Left renal cortex interstitium (tissue), 4 donors: ENCODE results near the gene ANKRD11. TPM values are rescaled to one million over a fixed set of nuclear protein-coding genes. Genes with fewer than 3 reads are reported as not detected.
"Not testable (repeated sequence)": the region's sequence is repeated elsewhere in the genome, so short reads cannot be mapped to it uniquely, and the experiment has no call there.

Source experiments
- DNase-seq, 4 donors: peaks; one replicate each; pipeline ENCODE4 v3.0.0-alpha.2; 2013; ENCODE audit warnings: low read depth in 4 of 4, low spot score in 2 of 4, missing footprints in 1 of 4
- polyA plus RNA-seq, 4 donors: library from polyadenylated mRNA; unstranded; fragments of 120-200 nt; gene quantifications; one replicate each; pipeline ENCODE4 v1.2.1, GENCODE V29; 2013; ENCODE audit not compliant: insufficient read length in 4 of 4

ANKRD11 gene
- polyA plus RNA-seq, 4 donors = 80.8 to 129 (median 102) TPM

DNA sequence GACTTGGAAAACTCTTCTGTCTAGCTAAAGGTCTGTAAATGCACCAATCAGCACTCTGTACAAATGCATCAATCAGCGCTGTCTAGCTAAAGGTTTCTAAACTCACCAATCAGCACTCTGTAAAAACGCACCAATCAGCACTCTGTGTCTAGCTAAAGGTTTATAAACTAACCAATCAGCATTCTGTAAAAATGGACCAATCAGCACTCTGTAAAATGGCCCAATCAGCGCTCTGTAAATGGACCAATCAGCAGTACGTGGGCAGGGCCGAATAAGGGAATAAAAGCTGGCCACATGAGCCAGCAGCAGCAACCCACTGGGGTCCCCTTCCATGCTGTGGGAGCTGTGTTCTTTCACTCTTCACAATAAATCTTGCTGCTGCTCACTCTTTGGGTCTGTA lies 55.3 kb downstream of the ANKRD11 start:
- DNase-seq = not testable (repeated sequence)

DNA sequence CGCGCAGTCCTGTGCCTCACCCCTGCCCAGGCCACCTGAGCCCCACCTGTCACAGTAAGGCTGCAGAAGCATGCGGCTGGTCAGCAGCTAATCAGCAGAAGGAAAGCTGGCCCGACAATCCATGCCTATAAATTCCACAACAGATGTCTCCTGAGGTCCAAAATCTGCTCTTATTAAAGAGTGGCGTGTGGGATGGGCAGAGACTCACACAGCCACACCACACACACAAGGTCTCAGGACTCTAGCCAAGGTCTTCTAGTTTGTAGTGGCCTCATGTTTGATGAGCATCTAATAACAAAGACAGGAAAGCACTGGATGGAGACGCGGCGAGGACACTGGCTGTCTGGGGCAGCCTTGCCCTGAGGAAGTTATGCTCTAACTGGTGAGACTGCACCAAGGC lies 55.9 kb downstream of the ANKRD11 start:
- DNase-seq = no peak

DNA sequence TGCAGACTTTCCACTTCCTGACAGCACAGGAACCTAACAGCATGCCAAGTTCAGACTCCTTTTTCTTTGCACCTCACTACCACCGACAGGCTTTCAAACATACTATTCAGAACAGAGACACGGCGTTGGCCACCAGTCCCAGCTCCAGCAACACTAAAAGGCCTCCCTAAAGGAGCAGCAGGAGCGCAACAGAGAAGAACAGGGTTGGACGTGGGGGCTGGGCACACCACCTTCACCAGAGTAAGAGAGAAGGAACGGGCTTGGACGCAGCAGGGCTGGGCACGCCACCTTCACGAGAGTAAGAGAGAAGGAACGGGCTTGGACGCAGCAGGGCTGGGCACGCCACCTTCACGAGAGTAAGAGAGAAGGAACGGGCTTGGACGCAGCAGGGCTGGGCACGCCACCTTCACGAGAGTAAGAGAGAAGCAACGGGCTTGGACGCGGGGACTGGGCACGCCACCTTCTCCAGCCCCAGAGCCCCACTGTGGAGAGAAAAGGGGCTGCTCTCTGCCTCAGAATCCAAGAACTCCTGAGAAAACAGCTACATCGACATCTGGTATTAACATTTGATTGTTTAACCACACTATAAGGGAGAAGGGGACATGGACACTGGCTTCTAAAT lies 56.9 kb downstream of the ANKRD11 start:
- not testable (repeated sequence) for DNase-seq

DNA sequence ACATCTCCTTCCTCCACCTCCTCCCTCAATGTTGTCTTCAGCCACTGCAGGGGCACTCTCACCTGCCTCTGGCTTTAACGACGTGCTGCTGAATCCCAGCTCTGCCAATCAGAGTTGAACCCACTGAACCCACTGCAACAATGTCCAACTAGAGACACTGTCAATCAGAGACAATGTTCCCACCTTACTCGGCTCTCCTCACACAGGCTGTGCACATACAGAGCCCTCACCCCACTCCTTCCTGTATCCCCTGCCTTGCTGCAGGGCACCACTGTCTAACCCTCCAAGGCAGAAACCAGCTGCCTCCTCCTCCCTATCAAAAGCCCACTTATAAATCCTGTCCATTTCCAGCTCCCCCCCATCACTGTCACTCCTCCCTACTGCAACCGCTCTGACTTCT lies 58.7 kb downstream of the ANKRD11 start:
- no peak for DNase-seq

DNA sequence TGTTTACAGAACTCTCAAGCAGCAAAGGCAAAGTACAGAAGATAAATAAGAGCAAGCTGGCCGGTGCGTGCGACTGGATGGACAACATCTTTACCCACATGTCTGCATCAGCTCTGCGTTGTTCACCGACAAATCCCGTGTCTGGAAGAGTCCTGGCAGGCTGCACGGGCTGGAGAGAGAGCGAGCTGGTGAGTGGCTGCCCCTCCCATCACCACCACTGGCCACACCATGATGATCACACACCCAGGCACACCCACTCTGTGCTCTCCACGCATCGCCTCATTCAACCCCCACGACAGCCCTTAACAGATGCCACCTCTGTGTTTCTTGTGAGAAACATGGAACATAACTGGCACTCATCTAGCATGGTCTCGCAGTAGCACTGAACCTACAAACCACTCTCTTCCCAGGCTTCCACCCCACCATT lies 59.2 kb downstream of the ANKRD11 start:
- DNase-seq = no peak

DNA sequence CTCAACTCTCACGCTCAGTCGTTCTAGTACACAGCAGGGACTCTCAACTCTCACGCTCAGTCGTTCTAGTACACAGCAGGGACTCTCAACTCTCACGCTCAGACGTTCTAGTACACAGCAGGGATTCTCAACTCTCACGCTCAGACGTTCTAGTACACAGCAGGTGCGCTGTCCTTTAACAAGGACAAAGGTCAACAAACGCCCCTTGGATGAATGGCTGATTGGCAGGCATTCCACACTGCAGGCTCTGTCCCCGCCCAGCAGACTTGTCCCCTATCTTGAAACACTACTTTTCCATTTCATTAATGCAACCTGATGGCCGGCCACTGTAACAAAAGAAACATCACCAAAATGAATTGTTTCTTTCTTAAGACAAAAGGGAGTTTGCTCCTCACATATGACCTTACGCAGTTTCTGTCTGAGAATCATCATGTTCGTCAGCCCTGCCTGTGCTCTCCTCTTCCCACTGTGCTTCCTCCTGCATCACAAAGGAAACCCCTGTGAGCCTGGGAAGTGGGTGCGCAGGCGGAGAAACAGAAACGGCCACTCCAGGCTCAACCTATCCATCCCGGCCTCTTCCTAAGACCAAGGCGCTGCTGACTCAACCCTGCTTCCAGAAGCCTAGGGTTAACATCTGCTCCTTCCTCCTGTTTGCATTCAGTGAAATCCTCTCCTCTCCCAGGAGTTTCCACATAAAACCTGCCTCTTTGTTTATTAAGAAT lies 59.8 kb downstream of the ANKRD11 start:
- no peak for DNase-seq

DNA sequence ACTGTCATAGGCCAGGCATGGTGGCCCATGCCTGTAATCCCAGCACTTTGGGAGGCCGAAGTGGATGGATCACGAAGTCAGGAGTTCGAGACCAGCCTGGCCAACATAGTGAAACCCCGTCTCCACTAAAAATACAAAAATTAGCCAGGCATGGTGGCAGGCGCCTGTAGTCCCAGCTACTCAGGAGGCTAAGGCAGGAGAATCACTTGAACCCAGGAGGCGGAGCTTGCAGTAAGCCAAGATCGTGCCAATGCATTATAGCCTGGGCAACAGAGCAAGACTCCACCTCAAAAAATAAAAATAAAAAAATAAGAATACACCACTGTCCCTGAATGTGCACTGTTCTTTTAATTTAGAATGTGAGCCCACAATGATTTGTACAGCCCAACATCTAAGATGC lies 61.8 kb downstream of the ANKRD11 start:
- DNase-seq = not testable (repeated sequence)

DNA sequence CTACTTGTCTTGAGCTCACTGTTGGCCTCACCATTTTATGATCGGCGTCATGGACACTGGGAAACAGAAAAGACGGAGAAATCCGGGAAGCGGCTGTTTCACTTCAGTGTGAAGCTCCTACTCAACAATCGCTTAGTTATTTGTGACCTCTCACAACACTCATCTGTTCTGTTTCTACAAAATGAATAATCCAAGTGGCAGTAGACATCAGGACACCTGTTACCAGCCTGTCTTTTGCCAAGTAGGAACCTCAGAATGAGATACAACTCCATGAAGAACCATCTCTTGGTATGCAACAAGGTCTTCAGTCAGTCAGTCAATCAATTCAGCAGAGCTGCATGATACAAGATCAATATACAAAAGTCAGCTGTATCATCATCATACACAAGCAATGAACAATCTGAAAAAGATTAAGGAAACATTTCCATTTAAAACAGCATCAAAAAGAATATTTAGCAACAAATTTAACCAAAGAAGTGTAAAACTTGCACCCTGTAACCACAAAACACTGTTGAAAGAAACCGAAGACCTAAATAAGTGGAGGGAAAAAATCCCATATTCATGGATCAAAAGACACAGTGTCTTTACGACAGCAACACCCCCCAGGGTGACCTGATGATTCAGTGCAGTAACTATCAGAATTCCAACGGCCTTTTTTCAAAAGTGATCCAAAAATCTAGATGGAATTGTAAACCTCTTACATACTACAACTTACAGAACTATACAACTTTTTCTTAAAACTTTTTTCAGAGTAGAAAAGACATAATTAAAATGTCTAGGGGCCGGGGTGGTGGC lies 63.4 kb downstream of the ANKRD11 start:
- no peak for DNase-seq

DNA sequence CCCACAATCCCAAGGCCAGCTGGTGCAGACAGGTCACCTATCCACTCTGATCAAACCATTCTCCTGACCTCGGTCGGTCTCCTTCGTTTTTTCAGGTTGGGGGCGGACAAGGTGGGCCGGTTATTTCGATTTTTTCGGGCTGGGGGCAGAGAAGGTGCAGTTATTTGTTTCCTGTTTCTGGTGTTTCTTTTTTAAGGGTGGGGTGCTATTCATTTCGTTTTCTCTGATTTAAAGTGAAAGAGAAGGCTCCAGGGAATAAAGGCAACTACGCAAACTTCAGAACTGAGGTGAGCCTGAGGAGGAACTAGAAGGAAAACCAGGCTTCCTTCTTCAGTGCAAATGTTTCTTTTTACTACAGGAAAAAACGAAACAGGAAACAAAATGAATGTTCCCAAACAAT lies 64.8 kb downstream of the ANKRD11 start:
- DNase-seq = no peak

DNA sequence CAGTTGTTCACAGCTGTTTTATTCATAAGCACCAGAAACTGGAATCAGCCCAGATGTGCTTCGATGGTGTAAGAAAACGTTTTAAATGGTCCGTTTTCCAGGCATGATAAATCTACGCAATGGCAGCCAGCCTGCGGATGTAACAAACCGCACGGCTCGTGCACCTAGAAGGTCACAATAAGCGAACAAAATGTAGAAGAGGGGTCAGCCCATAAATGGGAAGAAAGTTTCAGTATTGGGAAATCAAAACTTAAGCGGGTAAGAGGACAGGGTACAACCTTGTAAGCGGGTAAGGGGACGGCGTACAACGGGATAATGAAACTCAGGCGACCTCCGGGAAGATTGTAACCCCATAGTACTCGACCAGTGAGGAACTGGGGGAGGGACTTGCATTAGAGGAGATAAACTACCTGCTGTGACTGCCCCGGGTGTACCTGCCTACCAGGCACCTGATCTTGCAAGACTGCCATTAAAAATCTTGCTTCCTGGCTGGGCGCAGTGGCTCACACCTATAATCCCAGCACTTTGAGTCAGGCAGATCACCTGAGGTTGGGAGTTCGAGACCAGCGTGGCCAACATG lies 66.6 kb downstream of the ANKRD11 start:
- DNase-seq = no peak

DNA sequence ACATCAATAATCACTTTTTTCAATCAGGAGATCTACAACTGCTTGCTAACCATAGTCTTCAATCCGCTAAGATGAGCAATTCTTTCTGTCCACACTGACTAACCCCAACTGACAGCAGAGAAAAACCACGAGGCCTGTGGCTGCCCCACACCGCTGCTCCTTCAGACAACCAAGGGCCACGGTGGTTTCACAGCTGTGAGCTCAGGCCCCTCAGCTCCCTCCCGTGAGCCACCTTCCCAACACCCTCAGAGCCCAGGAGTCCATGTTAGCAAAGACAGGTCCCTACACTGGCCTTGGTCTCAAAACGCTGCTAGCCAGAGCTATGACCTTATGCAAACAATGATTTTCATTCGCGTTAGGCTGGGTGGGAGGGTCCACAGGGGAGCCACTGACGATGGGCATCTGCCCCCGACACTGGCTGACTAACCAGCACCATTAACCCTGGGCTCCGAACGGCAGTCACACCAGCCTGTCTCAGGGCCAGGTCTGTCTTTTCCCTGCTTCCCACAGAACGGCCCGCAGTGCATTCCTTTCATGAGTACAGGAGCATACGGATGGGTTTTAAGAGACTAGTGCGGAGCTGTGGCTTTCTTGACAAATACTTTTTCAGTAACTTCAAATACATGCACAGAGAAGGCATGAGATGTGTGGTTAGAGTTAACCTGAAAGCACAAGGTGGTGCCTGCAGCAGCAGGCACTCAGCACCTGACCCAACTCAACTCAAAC lies 67.3 kb downstream of the ANKRD11 start:
- no peak for DNase-seq

DNA sequence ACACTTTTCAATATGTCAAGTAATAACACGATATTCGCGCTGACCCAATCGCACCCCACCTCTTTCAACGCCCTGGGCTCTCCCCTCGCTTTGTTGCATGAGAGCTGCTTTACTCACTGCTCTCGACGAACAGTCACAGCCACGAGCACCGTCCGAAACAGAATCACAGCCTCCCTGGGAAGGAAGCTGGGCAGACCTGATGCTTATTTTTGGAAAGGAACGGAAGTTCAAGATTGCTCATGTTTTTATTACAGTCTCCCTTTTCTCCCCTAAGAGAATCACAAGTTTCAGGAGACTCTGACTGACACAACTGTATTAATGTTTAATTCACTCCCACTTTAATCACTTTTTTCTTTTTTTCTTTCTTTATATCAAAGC lies 67.8 kb downstream of the ANKRD11 start:
- DNase-seq = no peak

DNA sequence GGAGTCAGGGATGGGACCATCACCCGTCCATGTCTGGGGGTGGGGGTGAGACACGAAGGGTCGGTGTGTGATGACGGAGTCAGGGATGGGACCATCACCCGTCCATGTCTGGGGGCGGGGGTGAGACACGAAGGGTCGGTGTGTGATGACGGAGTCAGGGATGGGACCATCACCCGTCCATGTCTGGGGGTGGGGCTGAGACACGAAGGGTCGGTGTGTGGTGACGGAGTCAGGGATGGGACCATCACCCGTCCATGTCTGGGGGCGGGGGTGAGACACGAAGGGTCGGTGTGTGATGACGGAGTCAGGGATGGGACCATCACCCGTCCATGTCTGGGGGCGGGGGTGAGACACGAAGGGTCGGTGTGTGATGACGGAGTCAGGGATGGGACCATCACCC lies 69.1 kb downstream of the ANKRD11 start:
- DNase-seq = not testable (repeated sequence)

DNA sequence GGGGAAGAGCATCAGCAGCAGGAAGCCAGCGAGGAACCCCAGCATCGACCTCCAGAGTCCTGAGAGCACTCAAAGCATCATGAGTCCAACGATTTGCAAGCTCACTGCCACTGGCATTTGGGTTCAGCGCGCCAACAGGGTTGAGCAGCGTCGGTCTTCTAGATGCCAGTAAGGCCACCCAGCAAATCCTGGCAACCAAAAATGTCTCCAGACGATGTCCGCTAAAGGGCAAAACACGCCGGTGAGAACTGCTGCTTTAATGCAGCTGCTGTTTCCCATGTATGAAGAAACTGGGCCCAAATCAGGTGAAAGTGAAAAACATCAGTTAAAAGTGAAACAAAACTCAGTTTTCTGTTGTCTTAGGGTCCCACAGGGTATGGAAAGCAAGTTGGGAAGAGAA lies 70.2 kb downstream of the ANKRD11 start:
- DNase-seq = no peak

DNA sequence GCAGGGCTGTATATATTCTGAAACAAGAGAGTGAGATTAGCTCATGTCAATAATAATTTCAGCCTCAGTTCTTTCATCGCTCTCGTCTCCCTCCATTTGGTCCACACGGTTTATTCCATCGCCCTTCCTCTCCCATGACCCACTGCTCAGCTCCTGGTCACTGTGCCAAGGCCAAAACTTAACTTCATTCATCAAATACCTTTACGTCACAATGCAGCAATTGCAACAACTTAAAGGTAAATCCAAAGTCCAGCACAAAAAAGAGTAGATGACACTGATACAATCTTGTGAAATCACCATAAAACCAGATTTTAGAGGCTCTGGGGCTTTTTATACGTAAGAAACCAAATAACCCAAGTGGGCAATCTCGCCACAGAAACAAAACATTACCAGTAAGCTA lies 72.0 kb downstream of the ANKRD11 start:
- DNase-seq = no peak

DNA sequence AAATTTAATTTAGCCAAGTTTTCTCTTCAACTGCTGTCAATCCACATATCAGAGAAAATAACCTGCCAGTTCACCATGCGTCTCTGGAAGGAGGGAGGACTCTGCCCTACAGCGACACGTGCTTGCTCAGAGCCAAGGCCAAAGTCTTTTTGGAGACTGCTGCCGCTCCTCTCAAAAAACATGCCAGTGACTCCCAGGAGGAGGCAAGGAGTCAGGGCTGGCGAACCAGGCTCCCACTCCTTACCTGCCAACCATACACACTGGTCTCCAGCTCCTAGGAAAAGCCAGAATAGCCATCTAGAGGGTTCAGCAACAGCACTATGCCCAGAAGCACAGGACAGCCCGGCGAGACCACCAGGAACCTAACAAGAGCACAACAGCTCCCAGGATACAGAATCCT lies 73.0 kb downstream of the ANKRD11 start:
- no peak for DNase-seq

DNA sequence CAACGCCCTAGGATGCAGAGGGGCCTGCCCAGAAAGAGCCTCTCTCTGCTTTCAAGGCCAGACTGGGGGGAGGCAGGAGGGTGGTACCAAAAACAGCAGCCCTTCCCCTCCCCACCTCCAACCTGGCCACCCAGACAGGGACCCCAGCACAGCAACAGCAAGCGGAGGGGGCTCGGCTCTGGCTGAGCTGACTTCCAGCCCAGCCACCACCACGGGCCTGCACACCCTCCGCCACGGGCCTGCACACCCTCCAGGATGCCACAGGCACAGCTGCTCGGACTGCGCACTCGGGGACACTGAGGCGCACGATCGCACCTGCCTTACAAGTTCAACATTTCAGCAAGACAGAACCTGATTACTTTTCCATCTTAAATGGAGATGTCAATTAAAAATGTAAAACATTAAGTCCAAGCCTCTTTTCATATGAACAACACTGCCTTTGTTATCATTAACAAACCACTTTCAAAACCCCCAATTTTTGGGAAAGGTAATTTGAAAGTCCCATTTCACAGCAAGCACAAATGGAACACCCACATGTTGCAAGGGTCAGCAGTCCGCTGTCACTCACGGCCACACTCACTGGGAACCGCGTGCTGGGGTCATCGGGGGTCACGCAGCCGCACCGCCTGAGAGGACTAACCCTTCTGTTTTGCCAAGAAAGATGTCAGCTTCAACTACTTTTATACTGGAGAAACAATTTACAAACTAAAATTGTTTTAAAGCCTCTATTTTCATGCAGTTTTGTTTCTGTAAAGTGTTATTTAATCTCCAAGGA lies 76.4 kb downstream of the ANKRD11 start:
- no peak for DNase-seq

DNA sequence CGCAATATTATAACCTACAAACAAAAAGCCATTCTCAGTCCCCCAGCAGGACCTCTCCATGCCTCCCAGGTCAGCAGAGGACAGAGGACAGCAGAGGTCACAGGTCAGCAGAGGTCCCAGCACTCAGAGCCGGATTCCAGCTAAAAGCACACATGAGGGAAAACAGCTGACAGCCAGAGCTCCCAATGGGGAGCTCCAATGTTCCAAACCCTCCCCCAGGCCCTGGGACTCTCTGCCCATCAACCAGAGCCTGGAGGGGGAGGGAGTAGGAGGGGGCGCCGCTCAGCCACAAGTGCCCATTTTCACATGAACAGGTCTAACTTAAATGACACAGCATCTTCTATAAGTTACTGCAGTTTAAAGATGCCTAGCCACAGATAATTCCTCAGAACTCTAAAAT lies 77.5 kb downstream of the ANKRD11 start:
- no peak for DNase-seq

DNA sequence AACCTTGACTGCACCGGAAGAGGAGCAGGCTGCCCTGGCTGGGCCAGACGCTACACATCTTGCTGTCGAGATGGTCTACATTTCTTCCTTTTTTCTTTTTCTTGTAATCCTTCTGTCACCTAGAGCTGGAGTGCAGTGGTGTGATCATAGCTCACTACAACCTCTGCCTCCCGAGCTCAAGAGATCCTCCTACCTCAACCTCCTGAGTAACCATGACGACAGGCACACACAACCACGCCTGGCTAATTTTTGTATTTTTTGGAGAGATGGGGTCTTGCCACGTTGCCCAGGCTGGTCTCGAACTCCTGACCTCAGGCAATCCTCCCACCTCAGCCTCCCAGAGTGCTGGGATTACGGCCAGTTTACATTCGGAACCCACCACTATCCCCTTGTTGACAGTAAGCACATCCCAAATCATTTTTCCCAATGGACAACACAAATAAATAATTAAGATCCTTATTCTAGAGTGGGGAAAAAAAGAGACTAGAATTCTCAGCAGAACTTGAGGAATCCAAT lies 79.0 kb downstream of the ANKRD11 start:
- no peak for DNase-seq
